Hematopoietic multipotent progenitor cell treated with erythropoietin and hydrocortisone succinate and interleukin-3 and kit ligand, for 4 days (in vitro differentiated cells): Measurements from ENCODE around the gene TMEM54.
"Not testable (repeated sequence)": the region's sequence is repeated elsewhere in the genome, so short reads cannot be mapped to it uniquely, and the experiment has no call there.

ENCODE experiments used
- DNase-seq: peaks from one replicate; pipeline ENCODE4 v3.0.0-alpha.2; 2015

TMEM54 gene

GRCh38 chr1:32918179-32918578 lies 17.0 kb upstream of the TMEM54 start:
- DNase-seq = no peak

GRCh38 chr1:32917521-32917920 lies 16.3 kb upstream of the TMEM54 start:
- no peak for DNase-seq

GRCh38 chr1:32915766-32916706 lies 14.8 kb upstream of the TMEM54 start:
- no peak for DNase-seq

GRCh38 chr1:32910319-32910718 lies 9.1 kb upstream of the TMEM54 start:
- no peak for DNase-seq

GRCh38 chr1:32907435-32907834 lies 6.2 kb upstream of the TMEM54 start:
- DNase-seq = no peak

- no peak for DNase-seq
Observed at GRCh38 chr1:32906654-32907053, 5.5 kb upstream of the TMEM54 start.

GRCh38 chr1:32905588-32905987 lies 4.4 kb upstream of the TMEM54 start:
- DNase-seq = not testable (repeated sequence)

- no peak for DNase-seq
Observed at GRCh38 chr1:32904797-32905196, 3.6 kb upstream of the TMEM54 start.

- DNase-seq = no peak
Observed at GRCh38 chr1:32903991-32904785, 3.0 kb upstream of the TMEM54 start.

GRCh38 chr1:32902535-32902920 lies 1.3 kb upstream of the TMEM54 start:
- DNase-seq = no peak

- DNase-seq = no peak
Observed at GRCh38 chr1:32901823-32902534, 790 bp upstream of the TMEM54 start.

GRCh38 chr1:32900371-32900955 lies 726 bp downstream of the TMEM54 start:
- DNase-seq = no peak

- no peak for DNase-seq
Observed at GRCh38 chr1:32899586-32900296, 1.4 kb downstream of the TMEM54 start.

- DNase-seq = no peak
Observed at GRCh38 chr1:32898958-32899357, 2.2 kb downstream of the TMEM54 start.

GRCh38 chr1:32898056-32898455 lies 3.1 kb downstream of the TMEM54 start:
- no peak for DNase-seq

- no peak for DNase-seq
Observed at GRCh38 chr1:32897082-32898049, 3.8 kb downstream of the TMEM54 start.

GRCh38 chr1:32896451-32896850 lies 4.7 kb downstream of the TMEM54 start:
- DNase-seq = no peak

GRCh38 chr1:32895325-32896215 lies 5.6 kb downstream of the TMEM54 start:
- no peak for DNase-seq

GRCh38 chr1:32894681-32895080 lies 6.5 kb downstream of the TMEM54 start:
- no peak for DNase-seq
